UCSD-AML1 (cell line): ENCODE measurements around the gene CUL5.
"Not testable (repeated sequence)": the region's sequence is repeated elsewhere in the genome, so short reads cannot be mapped to it uniquely, and the experiment has no call there.

Source experiments
- DNase-seq: peaks from one replicate; lab custom pipeline; 2025; ENCODE audit not compliant: unreplicated experiment; lab: John Stamatoyannopoulos, UW

The CUL5 gene

GRCh38 chr11:108111126-108111525, 102.4 kb downstream of the CUL5 start:
- no peak for DNase-seq

- no peak for DNase-seq
Observed at GRCh38 chr11:108112057-108112456, 103.4 kb downstream of the CUL5 start.

GRCh38 chr11:108115500-108116140, 106.9 kb downstream of the CUL5 start:
- no peak for DNase-seq

- DNase-seq: no peak
Observed at GRCh38 chr11:108117746-108118371, 109.2 kb downstream of the CUL5 start.

GRCh38 chr11:108120936-108121273, 112.2 kb downstream of the CUL5 start:
- DNase-seq: not testable (repeated sequence)

GRCh38 chr11:108121274-108122155, 112.8 kb downstream of the CUL5 start, which contains the start of gene ACAT1:
ACAT1 (plus strand) TSS chr11:108121567; CDS start chr11:108121607, 40 bp downstream.
- DNase-seq: peak; percentile 94

GRCh38 chr11:108122166-108122628, 113.5 kb downstream of the CUL5 start:
- no peak for DNase-seq

GRCh38 chr11:108125096-108125495, 116.4 kb downstream of the CUL5 start:
- no peak for DNase-seq

GRCh38 chr11:108128772-108129171, 120.1 kb downstream of the CUL5 start:
- DNase-seq: no peak

- no peak for DNase-seq
Observed at GRCh38 chr11:108131993-108132392, 123.3 kb downstream of the CUL5 start.

- not testable (repeated sequence) for DNase-seq
Observed at GRCh38 chr11:108132993-108133538, 124.4 kb downstream of the CUL5 start.

- DNase-seq: no peak
Observed at GRCh38 chr11:108135845-108136544, 127.3 kb downstream of the CUL5 start.

- no peak for DNase-seq
Observed at GRCh38 chr11:108137212-108137611, 128.5 kb downstream of the CUL5 start.

GRCh38 chr11:108142304-108142703, 133.6 kb downstream of the CUL5 start:
- DNase-seq: no peak

GRCh38 chr11:108144615-108145014, 135.9 kb downstream of the CUL5 start:
- no peak for DNase-seq

GRCh38 chr11:108147150-108147549, 138.5 kb downstream of the CUL5 start:
- no peak for DNase-seq

GRCh38 chr11:108148556-108148955, 139.9 kb downstream of the CUL5 start:
- no peak for DNase-seq

GRCh38 chr11:108154591-108154990, 145.9 kb downstream of the CUL5 start:
- no peak for DNase-seq
